NCI-H524 treated with DMSO at 0.1 percent for 48 hours (cell line): ENCODE results near the gene MUC20.
"Not testable (repeated sequence)": the region's sequence is repeated elsewhere in the genome, so short reads cannot be mapped to it uniquely, and the experiment has no call there.

Experiments used
- DNase-seq: peaks from one replicate; lab custom pipeline; 2025; lab: John Stamatoyannopoulos, UW

MUC20 gene

DNA sequence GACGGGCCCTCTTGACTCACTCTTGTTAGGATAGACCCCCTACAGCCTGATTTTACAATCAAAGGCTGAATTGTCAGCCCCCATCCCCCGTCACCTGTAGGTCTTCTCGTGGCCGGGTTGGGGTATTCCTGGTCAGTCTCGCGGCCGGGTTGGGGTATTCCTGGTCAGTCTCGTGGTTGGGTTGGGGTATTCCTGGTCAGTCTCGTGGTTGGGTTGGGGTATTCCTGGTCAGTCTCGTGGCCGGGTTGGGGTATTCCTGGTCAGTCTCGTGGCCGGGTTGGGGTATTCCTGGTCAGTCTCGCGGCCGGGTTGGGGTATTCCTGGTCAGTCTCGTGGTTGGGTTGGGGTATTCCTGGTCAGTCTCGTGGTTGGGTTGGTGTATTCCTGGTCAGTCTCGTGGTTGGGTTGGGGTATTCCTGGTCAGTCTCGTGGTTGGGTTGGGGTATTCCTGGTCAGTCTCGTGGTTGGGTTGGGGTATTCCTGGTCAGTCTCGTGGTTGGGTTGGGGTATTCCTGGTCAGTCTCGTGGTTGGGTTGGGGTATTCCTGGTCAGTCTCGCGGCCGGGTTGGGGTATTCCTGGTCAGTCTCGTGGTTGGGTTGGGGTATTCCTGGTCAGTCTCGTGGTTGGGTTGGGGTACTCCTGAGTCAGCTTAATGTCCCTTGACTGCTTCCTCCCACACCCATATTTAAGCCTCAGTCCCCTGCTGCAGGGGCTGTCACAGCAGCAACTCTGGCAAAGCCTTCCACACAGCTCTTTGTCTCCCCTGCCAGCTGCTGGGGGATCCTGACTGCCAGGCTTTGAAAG is 50.3 kb downstream of the MUC20 start:
- not testable (repeated sequence) for DNase-seq

DNA sequence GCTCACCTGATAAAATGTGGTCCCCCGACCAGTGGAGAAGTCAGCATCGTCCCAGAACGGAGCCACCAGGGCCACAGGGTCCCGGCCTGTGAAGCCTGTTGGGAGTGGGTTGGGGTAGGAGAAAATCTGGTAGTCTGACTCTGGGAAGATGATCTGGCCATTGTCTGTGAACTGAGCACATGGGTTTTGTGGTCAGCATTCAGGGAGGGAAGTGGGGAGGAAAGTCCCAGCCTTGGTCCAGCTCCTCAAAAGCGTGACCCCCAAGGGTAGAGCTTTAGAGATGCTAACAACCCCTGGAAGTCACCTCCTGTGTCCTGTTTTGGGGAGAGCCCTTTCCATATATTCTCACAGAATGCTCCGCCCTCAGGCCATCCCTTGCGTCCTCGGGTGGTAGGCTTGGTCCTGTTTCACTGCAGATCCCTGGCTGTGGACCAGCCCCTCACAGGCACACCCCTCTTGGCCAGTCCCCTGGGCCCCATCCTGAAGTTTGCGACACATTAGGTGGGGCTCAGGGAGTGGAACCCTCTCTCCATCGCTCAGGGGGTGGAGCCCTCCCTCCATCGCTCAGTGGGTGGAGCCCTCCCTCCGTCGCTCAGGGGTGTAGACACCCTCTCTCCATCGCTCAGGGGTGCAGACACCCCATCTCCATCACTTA is 51.0 kb downstream of the MUC20 start:
- no peak for DNase-seq

- DNase-seq = no peak
Measured at GRCh38 chr3:195773956-195774537, 53.3 kb downstream of the MUC20 start.

- DNase-seq = no peak
Measured at GRCh38 chr3:195774917-195775316, 54.1 kb downstream of the MUC20 start.

DNA sequence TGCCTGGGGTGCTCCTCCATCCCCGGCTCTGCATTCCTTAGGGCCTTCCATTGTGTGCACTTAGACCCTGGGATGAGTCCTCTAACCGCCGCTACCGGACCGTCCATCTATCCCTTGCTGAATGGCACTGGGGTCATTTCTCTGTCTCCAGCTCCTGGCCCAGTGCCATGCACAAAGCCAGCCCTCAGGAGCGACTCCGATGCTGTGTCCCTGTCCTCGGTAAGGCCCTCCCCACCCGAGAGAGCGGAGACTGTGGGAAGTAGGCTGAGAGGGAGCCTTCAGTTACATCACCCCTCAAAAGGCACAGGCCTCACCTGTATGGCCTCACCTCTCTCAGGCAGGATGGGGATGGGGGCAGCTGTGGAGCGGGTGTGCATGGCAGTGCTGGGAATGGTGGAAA is 57.2 kb downstream of the MUC20 start:
- no peak for DNase-seq

DNA sequence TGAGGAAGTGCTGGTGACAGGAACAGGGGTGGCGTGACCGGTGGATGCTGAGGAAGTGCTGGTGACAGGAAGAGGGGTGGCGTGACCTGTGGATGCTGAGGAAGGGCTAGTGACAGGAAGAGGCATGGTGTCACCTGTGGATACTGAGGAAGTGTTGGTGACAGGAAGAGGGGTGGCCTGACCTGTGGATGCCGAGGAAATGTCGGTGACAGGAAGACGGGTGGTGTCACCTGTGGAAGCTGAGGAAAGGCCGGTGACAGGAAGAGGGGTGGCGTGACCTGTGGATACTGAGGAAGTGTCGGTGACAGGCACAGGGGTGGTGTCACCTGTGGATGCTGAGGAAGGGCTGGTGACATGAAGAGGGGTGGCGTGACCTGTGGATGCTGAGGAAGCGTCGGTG is 60.5 kb downstream of the MUC20 start:
- DNase-seq = not testable (repeated sequence)
